SKM-1 treated with dmso at 0.1 percent for 144 hours (cell line): ENCODE data around the gene EZH2.

Source experiments
- DNase-seq: peaks from one replicate; lab custom pipeline; 2025; ENCODE audit not compliant: unreplicated experiment; lab: John Stamatoyannopoulos, UW

EZH2 gene

DNA sequence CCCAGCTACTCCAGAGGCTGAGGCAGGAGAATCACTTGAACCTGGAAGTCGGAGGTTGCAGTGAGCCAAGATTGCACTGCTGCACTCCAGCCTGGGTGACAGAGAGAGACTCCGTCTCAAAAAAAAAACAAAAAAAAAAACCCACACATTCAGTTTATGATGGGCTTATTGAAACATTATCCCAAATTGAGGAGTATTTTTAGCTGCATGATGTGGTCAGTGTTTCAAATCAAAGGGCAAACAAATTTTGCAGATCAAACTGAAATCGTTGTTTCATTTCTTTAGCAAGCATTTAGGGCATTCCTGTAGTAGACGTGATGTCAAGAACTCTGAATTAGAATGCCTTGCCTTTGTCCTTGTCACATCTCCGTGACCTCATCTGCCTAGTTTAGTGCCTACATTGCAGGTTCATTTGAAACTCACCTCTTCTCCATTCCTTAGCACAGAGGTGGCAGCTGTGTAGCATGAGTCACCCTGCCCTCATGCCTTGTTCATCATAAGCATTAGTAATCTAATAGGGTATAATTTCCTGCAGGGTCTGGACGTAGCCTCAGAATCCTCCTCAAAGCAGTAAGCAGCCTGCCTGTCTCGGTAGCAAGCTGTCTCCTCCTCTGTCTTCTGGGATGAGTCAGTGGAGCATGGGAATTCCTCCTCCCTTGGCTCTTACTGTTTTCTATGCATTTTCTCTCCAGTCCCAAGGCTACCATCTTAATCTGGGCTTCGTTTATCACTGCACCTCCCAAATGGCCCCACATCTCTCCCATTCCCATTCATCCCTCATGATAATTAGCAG lies 111.6 kb downstream of the EZH2 start:
- no peak for DNase-seq

GRCh38 chr7:148770004-148770403 lies 114.1 kb downstream of the EZH2 start:
- DNase-seq: no peak

- no peak for DNase-seq
Measured at GRCh38 chr7:148763622-148764021, 120.5 kb downstream of the EZH2 start.

- no peak for DNase-seq
Measured at GRCh38 chr7:148761499-148762278, 122.4 kb downstream of the EZH2 start.
